OCI-M2 (cell line): ENCODE data around the gene ZBTB46.
"Not testable (repeated sequence)": the region's sequence is repeated elsewhere in the genome, so short reads cannot be mapped to it uniquely, and the experiment has no call there.

Experiments
- DNase-seq: peaks from one replicate; lab custom pipeline; 2025; ENCODE audit not compliant: unreplicated experiment; lab: John Stamatoyannopoulos, UW

ZBTB46 gene

GRCh38 chr20:63830841-63831588, at the start of gene ZBTB46:
TSS of gene ZBTB46 (minus strand) at chr20:63831264. CDS start at chr20:63790757, 40,507 bp downstream.
- no peak for DNase-seq

- no peak for DNase-seq
Measured at GRCh38 chr20:63878899-63879663, 48.0 kb upstream of the ZBTB46 start.

GRCh38 chr20:63877755-63878470, 46.8 kb upstream of the ZBTB46 start:
- DNase-seq, result no peak

GRCh38 chr20:63876489-63877036, 45.5 kb upstream of the ZBTB46 start:
- DNase-seq, result no peak

- not testable (repeated sequence) for DNase-seq
Measured at GRCh38 chr20:63874241-63874640, 43.2 kb upstream of the ZBTB46 start.

GRCh38 chr20:63873477-63873971, 42.5 kb upstream of the ZBTB46 start:
- DNase-seq, result no peak

GRCh38 chr20:63868264-63868663, 37.2 kb upstream of the ZBTB46 start:
- DNase-seq, result no peak

GRCh38 chr20:63867042-63867441, 36.0 kb upstream of the ZBTB46 start:
- DNase-seq, result not testable (repeated sequence)

GRCh38 chr20:63864978-63865640, 34.0 kb upstream of the ZBTB46 start, which contains the start of gene TPD52L2:
TSS of gene TPD52L2 (plus strand) at chr20:63865270. CDS start at chr20:63865366, 96 bp downstream.
- peak; percentile 92 for DNase-seq

- DNase-seq, result no peak
Measured at GRCh38 chr20:63864545-63864977, 33.5 kb upstream of the ZBTB46 start.

- DNase-seq, result peak; percentile 45
Measured at GRCh38 chr20:63863798-63864544, 32.9 kb upstream of the ZBTB46 start.

GRCh38 chr20:63863021-63863797, 32.1 kb upstream of the ZBTB46 start:
- DNase-seq, result no peak

GRCh38 chr20:63861981-63862901, 31.2 kb upstream of the ZBTB46 start:
- no peak for DNase-seq

GRCh38 chr20:63861365-63861934, 30.4 kb upstream of the ZBTB46 start, which contains the start of gene ABHD16B:
TSS of gene ABHD16B (plus strand) at chr20:63861498. CDS start at chr20:63861541, 43 bp downstream.
- DNase-seq, result no peak

- no peak for DNase-seq
Measured at GRCh38 chr20:63860325-63861051, 29.4 kb upstream of the ZBTB46 start.

- no peak for DNase-seq
Measured at GRCh38 chr20:63859166-63859699, 28.2 kb upstream of the ZBTB46 start.
